SU-DHL-6 (cell line): Measurements from ENCODE around the gene COL5A1.

Experiments used
- H2AFZ ChIP-seq: fragments of 200-600 bp; sonication (generic); 2 replicates; pipeline ENCODE4 v1.6.1; 2014; ENCODE audit warnings: low read depth, mild to moderate bottlenecking, moderate library complexity, mixed read lengths, antibody characterized with exemption, low read length; ENCODE audit not compliant: severe bottlenecking
- H3F3A ChIP-seq: fragments of 200-600 bp; shearing (Covaris generic); 2 replicates; pipeline ENCODE4 v1.6.0; 2016; ENCODE audit warnings: antibody characterized with exemption, mild to moderate bottlenecking; ENCODE audit not compliant: insufficient read depth
- H3K27ac ChIP-seq: fragments of 200-600 bp; sonication (generic); 2 replicates; pipeline ENCODE4 v1.5.1; 2016; ENCODE audit warnings: low read depth, mild to moderate bottlenecking, low read length, moderate library complexity, mixed read lengths
- H3K27me3 ChIP-seq: fragments of 200-600 bp; sonication (generic), shearing (Covaris generic); 2 replicates; pipeline ENCODE4 v1.6.0; 2014; ENCODE audit warnings: mild to moderate bottlenecking, low read length
- H3K36me3 ChIP-seq: fragments of 200-600 bp; sonication (generic); 2 replicates; pipeline ENCODE4 v1.6.1; 2014; ENCODE audit warnings: mild to moderate bottlenecking, low read length, mixed read lengths
- H3K4me2 ChIP-seq: fragments of 300-600, 200-600 bp; shearing (Covaris generic), sonication (generic); 2 replicates; pipeline ENCODE4 v1.6.0; 2014; ENCODE audit warnings: low read length, low read depth, mild to moderate bottlenecking; ENCODE audit not compliant: poor library complexity, severe bottlenecking
- H3K4me3 ChIP-seq: fragments of 200-600 bp; sonication (generic); 2 replicates; pipeline ENCODE4 v1.5.1; 2014; ENCODE audit warnings: antibody characterized with exemption, low read length, mild to moderate bottlenecking, mixed read lengths; ENCODE audit not compliant: insufficient read depth, poor library complexity, severe bottlenecking
- H3K79me2 ChIP-seq: fragments of 200-600 bp; sonication (generic); 2 replicates; pipeline ENCODE4 v1.6.1; 2014; ENCODE audit warnings: mild to moderate bottlenecking, low read length, moderate library complexity; ENCODE audit not compliant: insufficient read depth
- H3K9ac ChIP-seq: fragments of 200-600 bp; sonication (generic); 2 replicates; pipeline ENCODE4 v1.7.0; 2014; ENCODE audit warnings: mild to moderate bottlenecking, low read length
- H3K9me2 ChIP-seq: fragments of 200-600 bp; sonication (generic); replicated peaks from 2 replicates; pipeline ENCODE4 v1.6.1; 2014; ENCODE audit warnings: low read length; ENCODE audit not compliant: insufficient read depth
- H3K9me3 ChIP-seq: fragments of 200-600 bp; sonication (generic); 2 replicates; pipeline ENCODE4 v1.6.1; 2014; ENCODE audit warnings: low read length, mixed read lengths; ENCODE audit not compliant: insufficient read depth
- H4K20me1 ChIP-seq: fragments of 200-600 bp; sonication (generic); 2 replicates; pipeline ENCODE4 v1.6.1; 2014; ENCODE audit warnings: low read depth, mild to moderate bottlenecking, antibody characterized with exemption, low read length, moderate library complexity, mixed read lengths
- CTCF ChIP-seq: fragments of 200-600 bp; sonication (generic); IDR thresholded peaks from one replicate; pipeline ENCODE4 v1.5.1; 2017; ENCODE audit warnings: antibody characterized with exemption, mild to moderate bottlenecking, low read length, moderate library complexity; ENCODE audit not compliant: insufficient read depth, poor library complexity, severe bottlenecking
- EZH2phosphoT487 ChIP-seq: fragments of 200-600 bp; sonication (generic), shearing (Covaris generic); conservative IDR thresholded peaks from 2 replicates; pipeline ENCODE4 v1.6.1; 2018; ENCODE audit warnings: mild to moderate bottlenecking, antibody characterized with exemption, low read length, moderate library complexity, mixed read lengths

Gene COL5A1

DNA sequence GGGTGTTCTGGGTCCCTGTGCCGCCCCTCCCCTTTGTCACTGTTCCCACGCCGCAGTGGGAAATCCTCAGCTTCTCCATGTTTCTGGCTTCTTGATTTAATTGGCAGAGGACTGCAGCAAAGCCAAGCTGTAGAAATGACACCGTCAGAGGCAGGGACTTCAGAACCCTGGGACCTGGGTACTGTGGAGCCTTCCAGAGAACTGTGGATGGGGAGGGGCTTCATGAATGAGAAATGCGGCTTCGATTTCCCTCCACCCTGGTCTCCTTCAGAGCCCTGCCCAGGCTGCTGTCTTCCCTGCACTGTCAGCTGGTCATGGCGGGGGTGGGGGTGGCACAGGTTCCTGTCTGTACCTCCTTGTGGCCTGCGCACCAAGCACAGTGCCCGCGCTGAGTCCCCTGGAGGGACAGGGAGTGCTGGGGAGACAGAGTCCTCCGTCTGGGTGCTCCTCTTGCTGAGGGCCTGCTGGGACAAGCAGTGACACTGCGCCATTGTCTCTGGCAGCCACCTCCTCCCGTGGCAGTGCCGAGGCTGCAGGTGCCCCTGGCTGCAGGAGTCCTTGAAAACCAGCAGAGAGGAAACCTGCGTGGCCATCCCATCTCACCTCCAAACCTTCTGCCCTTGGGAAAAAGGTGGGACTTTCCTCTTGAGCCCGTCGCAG lies 47.2 kb downstream of the COL5A1 start:
- Histone ChIP-seq H3K9me3 (no peaks in the 10 kb centered on the region), H3K36me3 (no peaks in the 10 kb centered on the region), H4K20me1 (no peaks in the 10 kb centered on the region), H3K27me3 (no peaks in the 10 kb centered on the region), H3K4me3 (no peak overlapping the region), H3K27ac (no peak overlapping the region), H3K9me2 (no peaks in the 10 kb centered on the region), H3K4me2 (no peak overlapping the region), H3K79me2 (no peaks in the 10 kb centered on the region), H2AFZ (no peak overlapping the region), H3K9ac (no peak overlapping the region), H3F3A (no peaks in the 10 kb centered on the region)
- TF ChIP-seq CTCF (no peak), EZH2phosphoT487 (no peak)

- TF ChIP-seq EZH2phosphoT487 (no peak), CTCF (peak; percentile 78)
- no peaks in the 10 kb centered on the region for H3K36me3 ChIP-seq
- H3F3A ChIP-seq = no peaks in the 10 kb centered on the region
- no peak overlapping the region for H3K9ac ChIP-seq
- H3K9me2 ChIP-seq = no peaks in the 10 kb centered on the region
- no peak overlapping the region for H3K4me3 ChIP-seq
- H3K27me3 ChIP-seq = no peaks in the 10 kb centered on the region
- no peaks in the 10 kb centered on the region for H3K79me2 ChIP-seq
- H3K9me3 ChIP-seq = no peaks in the 10 kb centered on the region
- H3K4me2 ChIP-seq = no peak overlapping the region
- H4K20me1 ChIP-seq = no peaks in the 10 kb centered on the region
- H2AFZ ChIP-seq = no peak overlapping the region
- no peak overlapping the region for H3K27ac ChIP-seq
Measured at GRCh38 chr9:134689321-134690181, 47.9 kb downstream of the COL5A1 start.

GRCh38 chr9:134690301-134690751 lies 48.7 kb downstream of the COL5A1 start:
- H3K4me2 ChIP-seq = no peak overlapping the region
- H3K27ac ChIP-seq = no peak overlapping the region
- H3K9me3 ChIP-seq = no peaks in the 10 kb centered on the region
- H3K79me2 ChIP-seq = no peaks in the 10 kb centered on the region
- no peaks in the 10 kb centered on the region for H3K9me2 ChIP-seq
- H3F3A ChIP-seq = no peaks in the 10 kb centered on the region
- H3K36me3 ChIP-seq = no peaks in the 10 kb centered on the region
- no peak overlapping the region for H3K9ac ChIP-seq
- no peak overlapping the region for H2AFZ ChIP-seq
- H3K4me3 ChIP-seq = no peak overlapping the region
- no peaks in the 10 kb centered on the region for H3K27me3 ChIP-seq
- TF ChIP-seq CTCF (no peak), EZH2phosphoT487 (no peak)
- no peaks in the 10 kb centered on the region for H4K20me1 ChIP-seq
